D721Med (cell line): ENCODE data around the gene PIP5K1B.

ENCODE experiments used
- DNase-seq: peaks from one replicate; pipeline ENCODE4 v3.0.0; 2011; ENCODE audit warnings: low spot score; ENCODE audit not compliant: insufficient read length
- FAIRE-seq: peaks from 2 replicates; lab custom pipeline; 2011; peaks lifted over from hg19 to GRCh38; lab: Jason Lieb, UNC
- TF ChIP-seq, protein P1 (sequence below): IDR thresholded peaks from 2 replicates; pipeline ENCODE4 v1.5.1; 2012; ENCODE audit warnings: mild to moderate bottlenecking, control low read depth; ENCODE audit not compliant: insufficient read depth; ENCODE audit errors: missing control alignments

Gene PIP5K1B

GRCh38 chr9:69020301-69021145 is 315.5 kb downstream of the PIP5K1B start:
- FAIRE-seq: no peak
- no peak for DNase-seq
- TF ChIP-seq, protein P1, sequence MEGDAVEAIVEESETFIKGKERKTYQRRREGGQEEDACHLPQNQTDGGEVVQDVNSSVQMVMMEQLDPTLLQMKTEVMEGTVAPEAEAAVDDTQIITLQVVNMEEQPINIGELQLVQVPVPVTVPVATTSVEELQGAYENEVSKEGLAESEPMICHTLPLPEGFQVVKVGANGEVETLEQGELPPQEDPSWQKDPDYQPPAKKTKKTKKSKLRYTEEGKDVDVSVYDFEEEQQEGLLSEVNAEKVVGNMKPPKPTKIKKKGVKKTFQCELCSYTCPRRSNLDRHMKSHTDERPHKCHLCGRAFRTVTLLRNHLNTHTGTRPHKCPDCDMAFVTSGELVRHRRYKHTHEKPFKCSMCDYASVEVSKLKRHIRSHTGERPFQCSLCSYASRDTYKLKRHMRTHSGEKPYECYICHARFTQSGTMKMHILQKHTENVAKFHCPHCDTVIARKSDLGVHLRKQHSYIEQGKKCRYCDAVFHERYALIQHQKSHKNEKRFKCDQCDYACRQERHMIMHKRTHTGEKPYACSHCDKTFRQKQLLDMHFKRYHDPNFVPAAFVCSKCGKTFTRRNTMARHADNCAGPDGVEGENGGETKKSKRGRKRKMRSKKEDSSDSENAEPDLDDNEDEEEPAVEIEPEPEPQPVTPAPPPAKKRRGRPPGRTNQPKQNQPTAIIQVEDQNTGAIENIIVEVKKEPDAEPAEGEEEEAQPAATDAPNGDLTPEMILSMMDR: no peak

- TF ChIP-seq, protein P1: no peak
- DNase-seq (no peak), FAIRE-seq (no peak)
Measured at GRCh38 chr9:69023650-69024049, 318.6 kb downstream of the PIP5K1B start.

DNA sequence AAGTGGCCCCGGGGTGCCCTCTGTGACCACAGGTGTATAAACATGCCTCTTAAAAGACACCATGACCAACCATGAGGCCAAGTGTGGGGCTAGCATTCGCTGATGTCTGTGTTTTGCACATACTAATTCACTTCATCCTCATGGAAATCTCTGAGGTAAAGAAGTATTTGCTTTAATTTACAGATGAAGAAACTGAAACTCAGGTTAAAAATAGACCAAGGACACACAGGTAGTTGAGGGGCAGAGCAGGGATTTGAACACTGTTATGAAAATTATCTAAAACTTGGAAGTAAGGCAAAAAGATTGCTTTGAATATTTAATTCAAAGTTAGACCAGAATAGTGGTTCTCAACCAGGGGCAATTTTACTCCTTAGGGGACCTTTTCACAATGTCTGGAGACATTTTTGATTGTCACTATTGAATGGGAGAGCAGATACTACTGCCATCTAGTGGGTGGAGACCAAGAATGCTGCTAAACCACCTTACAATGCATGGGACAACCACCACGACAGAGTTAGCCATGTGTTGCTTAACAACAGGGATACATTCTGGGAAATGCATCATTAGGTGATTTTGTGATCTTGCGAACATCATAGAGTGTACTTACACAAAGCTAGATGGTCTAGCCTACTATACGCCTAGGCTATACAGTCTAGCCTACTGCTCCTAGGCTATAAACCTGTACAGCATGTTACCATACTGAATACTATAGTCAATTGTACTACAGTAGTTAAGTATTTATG is 322.5 kb downstream of the PIP5K1B start:
- FAIRE-seq: peak; percentile 56
- peak; percentile 32 for DNase-seq
- TF ChIP-seq, protein P1: peak; percentile 67

DNA sequence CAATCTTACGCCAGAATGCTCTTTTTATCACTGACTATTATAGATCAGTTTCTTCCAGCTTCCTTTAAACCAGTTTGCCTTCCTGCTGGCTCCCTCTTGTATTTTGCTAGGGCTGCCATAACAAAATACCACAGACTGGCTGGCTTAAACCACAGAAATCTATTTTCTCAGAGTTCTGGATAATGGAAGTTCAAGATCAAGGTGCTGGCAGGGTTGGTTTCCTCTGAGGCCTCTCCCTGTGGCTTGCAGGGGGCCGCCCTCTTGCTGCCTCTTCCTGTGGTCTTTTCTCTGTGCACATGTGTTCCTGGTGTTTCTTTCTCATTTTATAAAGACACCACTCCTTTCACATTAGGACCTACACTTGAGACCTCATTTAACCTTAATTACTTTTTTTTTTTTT is 323.7 kb downstream of the PIP5K1B start:
- FAIRE-seq (no peak), DNase-seq (no peak)
- TF ChIP-seq, protein P1: no peak

DNA sequence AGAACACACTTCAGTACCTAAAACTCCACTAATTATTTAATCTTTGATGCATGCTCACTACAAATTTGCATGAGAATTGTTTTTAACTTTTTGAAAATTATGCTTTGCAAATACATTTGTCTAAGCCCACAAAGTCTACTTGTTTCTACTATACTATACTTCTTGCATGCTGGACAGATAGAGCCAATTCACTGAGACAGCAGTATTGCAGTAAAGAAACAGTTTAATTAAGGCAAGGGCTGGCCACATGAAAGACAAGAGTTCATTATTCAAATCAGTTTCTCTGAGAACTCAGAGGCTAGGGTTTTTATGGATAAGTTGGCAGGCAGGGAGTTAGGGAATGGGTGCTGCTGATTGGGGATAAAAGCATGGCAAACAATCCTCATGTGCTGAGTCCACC is 324.5 kb downstream of the PIP5K1B start:
- no peak for DNase-seq
- TF ChIP-seq, protein P1: no peak
- FAIRE-seq: no peak

DNA sequence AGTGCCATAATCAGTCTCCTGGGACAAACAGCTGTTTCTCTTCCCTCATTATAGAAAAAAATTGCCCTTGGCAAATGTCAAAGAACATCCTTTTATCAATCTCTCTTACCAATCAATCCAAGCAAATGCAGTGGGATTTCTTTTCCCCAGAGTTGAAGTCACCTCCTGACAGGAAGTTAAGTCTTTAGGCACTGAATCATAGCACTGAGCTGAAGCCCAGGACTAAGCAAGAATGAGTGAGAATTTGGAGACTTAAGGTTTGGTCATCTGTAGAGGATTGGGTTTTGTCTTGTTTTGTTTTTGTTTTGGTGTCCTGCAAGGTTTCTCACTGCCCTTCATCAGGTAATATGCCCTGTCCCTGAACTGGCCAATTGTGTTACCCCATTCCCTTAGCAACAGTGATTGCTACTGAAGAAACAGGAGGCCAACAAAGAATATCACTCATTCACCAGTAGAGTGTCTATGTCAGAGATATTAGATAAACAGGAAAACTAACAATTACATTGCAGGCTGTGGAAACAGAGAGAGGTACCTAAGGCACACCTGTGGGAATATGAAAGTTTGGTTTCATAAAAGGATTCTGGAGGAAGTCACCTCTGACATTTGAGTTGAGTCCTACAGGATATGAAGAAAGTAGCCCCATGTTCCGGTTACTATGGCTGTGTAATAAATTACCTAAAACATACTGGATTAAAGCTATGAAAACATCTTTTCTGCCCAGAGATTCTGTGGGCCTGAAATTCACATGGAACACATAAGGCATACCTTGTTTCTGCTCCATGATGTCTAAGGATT is 326.0 kb downstream of the PIP5K1B start:
- DNase-seq (no peak), FAIRE-seq (no peak)
- TF ChIP-seq, protein P1: no peak
